Upper lobe of left lung (tissue), 4 donors: ENCODE data around the gene EMC6.

Source experiments
- CTCF ChIP-seq, 6 experiments: fragments of 450-650 bp in 4 of 6; fragments of 200-600 bp in 2 of 6; sonication (generic) in 2 of 6; IDR thresholded peaks; one replicate each; pipeline ENCODE4 v1.5.1; 2016 to 2019; ENCODE audit warnings: antibody characterized with exemption in 6 of 6
- POLR2A ChIP-seq, 4 donors: fragments of 450-650 bp; IDR thresholded peaks; one replicate each; pipeline ENCODE4 v1.5.1; 2016 to 2017; ENCODE audit warnings: antibody characterized with exemption in 4 of 4, mild to moderate bottlenecking in 2 of 4
- POLR2AphosphoS5 ChIP-seq, 2 donors: sonication (generic); formaldehyde crosslinking; IDR thresholded peaks; one replicate each; pipeline ENCODE4 v1.5.1; 2017; ENCODE audit warnings: antibody characterized with exemption in 2 of 2

- TF ChIP-seq CTCF (IDR thresholded peaks at IDR 0.05) (no peak), POLR2A (IDR thresholded peaks at IDR 0.05) (no peak), POLR2AphosphoS5 (IDR thresholded peaks at IDR 0.05) (no peak)
Observed at GRCh38 chr17:3621146-3621720, 47.4 kb upstream of the EMC6 start.
